ENCODE data around the gene MLLT11.

DNA sequence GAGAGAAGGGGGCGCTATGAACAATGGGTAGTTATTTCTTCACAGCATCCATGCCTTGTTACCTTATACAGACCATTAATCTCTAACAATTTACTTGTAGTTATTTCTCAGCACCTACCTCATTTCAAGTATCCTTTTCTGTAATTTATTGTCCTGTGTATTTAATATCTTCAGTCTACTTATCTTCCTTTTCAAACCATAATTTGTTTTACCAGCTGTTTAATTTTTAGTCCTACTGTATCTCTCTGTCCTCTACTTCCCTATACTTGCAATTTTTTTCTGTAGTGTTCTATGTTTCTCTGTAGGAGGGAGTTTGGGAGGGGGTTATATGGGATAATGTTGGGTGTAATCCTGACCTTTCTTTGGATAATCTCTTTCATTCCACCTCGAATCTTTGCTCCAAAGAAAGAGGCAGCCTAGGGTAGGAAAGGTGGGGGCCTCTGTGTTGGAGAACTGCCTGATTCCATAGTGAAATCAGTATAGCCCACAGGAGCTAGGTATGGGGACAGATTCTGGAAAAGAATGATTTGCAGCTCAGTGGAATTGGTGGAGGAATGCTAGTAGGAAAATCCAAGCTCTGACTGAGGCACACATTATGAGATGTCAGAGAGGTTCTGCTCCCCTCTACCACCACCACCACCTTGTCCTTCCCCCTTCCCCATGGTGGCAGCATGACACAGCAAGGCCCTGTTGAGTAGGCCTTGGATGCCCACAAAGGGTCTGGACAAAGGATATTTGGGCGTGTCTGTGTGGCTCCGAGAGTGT is 642 bp downstream of the MLLT11 start:
- TF ChIP-seq EZH2phosphoT487 (IDR thresholded peaks at IDR 0.05; ENCODE audit: borderline replicate concordance, low read depth, low read length): no peak
- TF ChIP-seq, protein P1, sequence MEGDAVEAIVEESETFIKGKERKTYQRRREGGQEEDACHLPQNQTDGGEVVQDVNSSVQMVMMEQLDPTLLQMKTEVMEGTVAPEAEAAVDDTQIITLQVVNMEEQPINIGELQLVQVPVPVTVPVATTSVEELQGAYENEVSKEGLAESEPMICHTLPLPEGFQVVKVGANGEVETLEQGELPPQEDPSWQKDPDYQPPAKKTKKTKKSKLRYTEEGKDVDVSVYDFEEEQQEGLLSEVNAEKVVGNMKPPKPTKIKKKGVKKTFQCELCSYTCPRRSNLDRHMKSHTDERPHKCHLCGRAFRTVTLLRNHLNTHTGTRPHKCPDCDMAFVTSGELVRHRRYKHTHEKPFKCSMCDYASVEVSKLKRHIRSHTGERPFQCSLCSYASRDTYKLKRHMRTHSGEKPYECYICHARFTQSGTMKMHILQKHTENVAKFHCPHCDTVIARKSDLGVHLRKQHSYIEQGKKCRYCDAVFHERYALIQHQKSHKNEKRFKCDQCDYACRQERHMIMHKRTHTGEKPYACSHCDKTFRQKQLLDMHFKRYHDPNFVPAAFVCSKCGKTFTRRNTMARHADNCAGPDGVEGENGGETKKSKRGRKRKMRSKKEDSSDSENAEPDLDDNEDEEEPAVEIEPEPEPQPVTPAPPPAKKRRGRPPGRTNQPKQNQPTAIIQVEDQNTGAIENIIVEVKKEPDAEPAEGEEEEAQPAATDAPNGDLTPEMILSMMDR (conservative IDR thresholded peaks at IDR 0.05; ENCODE audit: low read length): no peak

All from OCI-LY7 (cell line).